Measurements from ENCODE around the gene DCLK1. TPM values are rescaled to one million over a fixed set of nuclear protein-coding genes. Genes with fewer than 3 reads are reported as not detected.

The DCLK1 gene
- total RNA-seq, 1 donor from 2014 or later, result 2.2 TPM

DNA sequence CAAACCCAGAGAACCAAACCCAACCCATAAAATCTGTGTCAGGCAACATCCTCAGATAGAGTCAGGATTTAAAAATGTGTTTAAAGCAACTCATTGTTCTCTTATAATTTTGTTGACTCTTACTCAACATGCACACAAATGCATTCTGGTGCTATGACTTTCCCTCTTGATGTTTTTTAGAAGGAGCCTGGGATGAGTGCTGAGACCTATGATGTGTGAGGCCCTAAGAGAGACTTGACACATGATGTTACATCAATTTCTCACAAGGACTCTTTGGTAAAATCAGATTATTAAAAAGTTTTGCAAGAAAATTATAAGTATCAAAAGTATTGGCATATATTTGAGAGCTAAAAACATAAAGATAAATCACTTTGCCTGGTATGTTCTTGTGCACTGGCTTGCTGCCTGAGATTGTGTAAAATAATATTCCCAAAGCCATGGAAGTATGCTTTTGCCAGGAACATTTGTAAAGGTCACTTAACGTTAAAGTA, 173.9 kb downstream of the DCLK1 start:
- no peak for DNase-seq (ENCODE audit: extremely low read depth, low read depth, low spot score)

GRCh38 chr13:35956074-35956473, 175.1 kb downstream of the DCLK1 start:
- DNase-seq (ENCODE audit: extremely low read depth, low read depth, low spot score), result no peak

- no peak for DNase-seq (ENCODE audit: extremely low read depth, low read depth, low spot score)
Observed at GRCh38 chr13:35954207-35954560, 177.0 kb downstream of the DCLK1 start.

DNA sequence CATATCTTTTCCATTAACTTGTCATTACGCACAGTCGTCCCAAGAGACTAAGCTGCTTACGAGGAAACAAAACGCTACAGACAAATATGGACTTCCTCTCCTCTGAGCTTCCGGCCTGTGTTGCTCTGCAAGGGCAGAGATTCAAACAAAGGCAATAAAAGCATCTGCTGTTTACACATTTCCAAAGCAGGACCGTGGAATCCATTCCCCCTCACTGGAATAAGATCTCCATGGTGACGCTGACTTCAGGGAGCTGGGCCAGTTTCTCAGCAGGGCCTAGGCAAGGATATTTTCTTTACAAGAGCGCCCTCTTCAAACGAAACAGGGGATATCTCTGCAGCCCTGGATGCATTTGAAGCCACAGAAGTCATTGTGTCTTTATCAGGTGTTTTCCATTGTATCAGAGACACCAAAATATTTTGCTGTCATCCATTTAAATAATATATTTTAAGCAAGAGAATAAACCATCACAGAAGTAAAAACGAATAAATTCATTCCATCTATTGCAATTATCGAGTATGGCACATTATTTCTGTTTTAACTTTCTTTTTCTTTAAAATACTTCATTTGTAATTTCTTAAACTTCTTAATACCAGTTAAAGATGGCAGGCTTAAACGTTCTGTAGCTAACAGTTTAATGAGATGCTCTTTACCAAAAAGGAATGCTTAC, 177.5 kb downstream of the DCLK1 start:
- DNase-seq (ENCODE audit: extremely low read depth, low read depth, low spot score), result peak; percentile 84

- no peak for DNase-seq (ENCODE audit: extremely low read depth, low read depth, low spot score)
Observed at GRCh38 chr13:35947315-35947714, 183.9 kb downstream of the DCLK1 start.

GRCh38 chr13:35945368-35945767, 185.8 kb downstream of the DCLK1 start:
- DNase-seq (ENCODE audit: extremely low read depth, low read depth, low spot score), result no peak

- no peak for DNase-seq (ENCODE audit: extremely low read depth, low read depth, low spot score)
Observed at GRCh38 chr13:35941374-35941773, 189.8 kb downstream of the DCLK1 start.

DNA sequence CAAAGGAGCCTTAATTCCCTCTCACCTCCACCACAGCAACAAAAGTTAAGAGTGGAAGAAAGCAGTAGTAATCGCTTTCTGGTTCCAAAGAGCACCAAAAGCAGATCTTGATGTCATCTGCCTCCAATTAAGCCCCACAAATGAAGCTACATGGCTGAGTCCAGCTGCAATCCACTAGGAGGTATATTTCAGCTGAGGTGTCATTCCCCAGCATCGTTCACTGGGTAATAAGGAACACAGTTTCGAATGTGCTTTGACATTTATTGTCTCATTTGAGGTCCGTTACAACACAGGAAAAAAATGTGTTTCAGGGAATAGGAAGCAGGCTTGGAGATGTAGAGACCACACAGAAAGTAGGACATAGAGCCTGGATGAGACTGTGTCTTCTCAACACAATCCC, 190.4 kb downstream of the DCLK1 start:
- no peak for DNase-seq (ENCODE audit: extremely low read depth, low read depth, low spot score)

GRCh38 chr13:35936246-35936978, 194.8 kb downstream of the DCLK1 start:
- DNase-seq (ENCODE audit: extremely low read depth, low read depth, low spot score), result no peak

DNA sequence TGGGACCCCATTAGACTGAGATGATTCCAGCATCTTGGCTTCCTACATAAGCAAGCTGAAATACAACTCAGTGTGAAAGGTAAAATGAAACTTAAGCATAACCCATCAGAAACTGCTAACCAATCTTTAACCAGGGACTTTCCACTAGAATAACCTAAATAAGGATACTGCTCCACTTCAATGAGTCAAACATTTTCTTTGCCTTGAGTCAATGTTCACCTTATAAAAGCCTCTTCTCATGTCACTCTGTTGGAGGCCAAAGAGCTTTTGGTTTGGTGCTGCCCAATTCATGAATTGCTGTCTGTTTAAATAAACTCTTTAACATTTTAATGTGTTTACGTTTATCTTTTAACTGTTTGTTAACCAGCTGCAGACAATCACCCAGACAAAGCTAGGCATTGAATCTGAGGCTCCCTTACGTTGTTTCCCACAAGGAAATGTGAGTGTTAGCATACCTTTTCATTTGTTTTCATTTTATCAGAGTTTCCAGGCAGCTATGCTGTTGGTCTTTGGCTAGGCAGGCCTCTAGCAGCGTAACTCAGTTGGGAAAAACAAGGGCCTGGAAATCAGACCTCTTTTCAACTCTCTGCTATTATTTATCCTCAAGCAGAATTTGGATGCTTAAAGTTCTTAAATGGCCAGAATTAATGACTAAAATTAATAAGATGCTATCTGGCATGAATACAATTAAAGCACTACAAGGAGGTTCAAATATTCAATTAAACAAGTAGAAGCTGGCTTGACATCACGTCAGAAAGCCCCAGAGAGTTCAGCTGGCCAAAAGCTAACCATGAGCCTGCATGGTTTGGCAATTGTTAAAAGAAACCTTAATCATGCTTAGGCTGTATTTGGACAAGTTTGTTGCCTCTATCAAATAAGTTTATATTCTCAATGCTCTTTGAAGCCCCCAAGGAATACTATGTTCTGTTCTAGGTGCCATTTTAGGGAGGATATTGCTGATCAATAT, 200.2 kb downstream of the DCLK1 start:
- no peak for DNase-seq (ENCODE audit: extremely low read depth, low read depth, low spot score)

GRCh38 chr13:35927567-35928021, 203.6 kb downstream of the DCLK1 start:
- DNase-seq (ENCODE audit: extremely low read depth, low read depth, low spot score), result no peak

DNA sequence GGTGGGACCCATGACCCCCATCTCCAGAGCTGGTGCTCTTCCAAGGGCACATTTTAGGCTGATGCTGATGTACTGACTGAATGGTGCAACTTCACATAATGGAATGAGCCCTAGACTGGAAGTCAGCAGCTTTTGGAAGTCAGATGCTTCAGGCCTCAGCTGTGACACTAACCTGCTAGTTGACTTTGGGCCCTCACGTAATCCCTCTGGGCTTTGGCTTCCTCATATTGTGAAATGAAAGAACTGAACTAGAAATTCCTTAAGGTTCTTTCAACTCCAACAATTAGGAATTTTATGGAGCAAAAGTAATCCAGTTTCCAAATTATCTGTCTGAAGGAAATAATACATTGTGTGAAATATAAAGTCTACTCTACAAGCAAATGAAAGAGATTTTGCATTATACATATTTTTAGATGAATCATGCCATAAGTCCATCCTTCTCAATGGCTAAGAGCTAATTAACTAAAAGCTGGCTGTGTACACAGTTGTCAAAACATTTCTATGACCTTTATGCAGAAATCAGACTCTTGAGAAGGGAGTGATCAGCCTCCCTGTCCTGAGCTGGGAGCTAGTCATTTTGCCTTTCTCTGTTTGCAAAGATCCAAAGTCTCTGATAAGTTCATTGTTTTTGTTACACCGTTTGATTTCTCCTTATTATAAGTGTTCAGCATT, 204.2 kb downstream of the DCLK1 start:
- DNase-seq (ENCODE audit: extremely low read depth, low read depth, low spot score), result no peak

GRCh38 chr13:35925669-35926068, 205.5 kb downstream of the DCLK1 start:
- no peak for DNase-seq (ENCODE audit: extremely low read depth, low read depth, low spot score)

GRCh38 chr13:35923347-35923746, 207.8 kb downstream of the DCLK1 start:
- DNase-seq (ENCODE audit: extremely low read depth, low read depth, low spot score), result no peak

DNA sequence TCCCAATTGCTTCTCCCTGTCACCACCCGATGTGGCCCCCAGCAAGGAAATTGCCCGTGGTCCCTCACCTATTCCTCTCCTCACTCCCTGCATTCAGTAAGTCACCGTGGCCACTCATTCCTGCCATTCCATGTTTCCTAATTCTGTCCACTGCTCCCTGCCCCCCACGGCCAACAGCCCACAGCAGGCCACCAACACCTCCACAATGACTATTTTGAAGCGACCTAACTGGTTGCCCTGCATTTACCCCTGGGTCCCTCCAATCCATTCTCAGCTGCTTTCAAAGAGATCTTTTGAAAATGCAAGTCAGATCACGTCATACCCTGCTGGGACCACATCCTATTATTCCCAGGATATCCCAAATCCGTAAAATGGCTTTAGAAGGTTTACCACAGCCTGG, 210.4 kb downstream of the DCLK1 start:
- no peak for DNase-seq (ENCODE audit: extremely low read depth, low read depth, low spot score)

DNA sequence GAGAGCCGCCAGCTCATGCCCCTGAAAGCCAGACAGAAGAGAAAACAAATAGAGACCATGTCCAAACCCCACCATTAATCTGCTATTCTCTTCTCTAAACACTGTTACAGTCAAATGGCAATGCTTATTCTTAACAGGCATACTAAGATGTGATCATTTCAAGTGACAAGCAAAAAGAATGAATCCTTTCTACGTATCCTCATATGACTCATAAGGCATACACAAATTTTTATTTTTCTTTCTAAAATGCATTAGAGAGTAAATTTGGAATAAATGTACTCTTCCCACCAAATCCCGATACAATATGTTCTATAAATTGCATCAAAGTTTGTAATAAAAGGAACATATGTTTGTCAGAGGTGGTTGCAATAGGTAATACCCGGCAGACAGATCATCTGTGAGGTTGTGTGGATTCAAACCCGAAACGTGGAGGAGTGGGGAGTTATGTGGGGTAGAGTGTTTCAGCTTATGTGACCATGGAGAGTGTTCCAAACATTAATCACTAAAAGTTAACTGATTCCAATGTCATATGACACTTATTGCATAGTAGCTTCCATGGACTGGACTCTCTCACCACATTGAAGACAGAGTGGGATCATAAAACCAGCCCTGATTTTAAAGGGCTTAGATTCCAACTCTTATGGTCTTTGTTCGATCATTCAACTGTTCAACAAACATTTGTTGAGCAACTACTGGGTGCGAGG, 213.1 kb downstream of the DCLK1 start:
- no peak for DNase-seq (ENCODE audit: extremely low read depth, low read depth, low spot score)

DNA sequence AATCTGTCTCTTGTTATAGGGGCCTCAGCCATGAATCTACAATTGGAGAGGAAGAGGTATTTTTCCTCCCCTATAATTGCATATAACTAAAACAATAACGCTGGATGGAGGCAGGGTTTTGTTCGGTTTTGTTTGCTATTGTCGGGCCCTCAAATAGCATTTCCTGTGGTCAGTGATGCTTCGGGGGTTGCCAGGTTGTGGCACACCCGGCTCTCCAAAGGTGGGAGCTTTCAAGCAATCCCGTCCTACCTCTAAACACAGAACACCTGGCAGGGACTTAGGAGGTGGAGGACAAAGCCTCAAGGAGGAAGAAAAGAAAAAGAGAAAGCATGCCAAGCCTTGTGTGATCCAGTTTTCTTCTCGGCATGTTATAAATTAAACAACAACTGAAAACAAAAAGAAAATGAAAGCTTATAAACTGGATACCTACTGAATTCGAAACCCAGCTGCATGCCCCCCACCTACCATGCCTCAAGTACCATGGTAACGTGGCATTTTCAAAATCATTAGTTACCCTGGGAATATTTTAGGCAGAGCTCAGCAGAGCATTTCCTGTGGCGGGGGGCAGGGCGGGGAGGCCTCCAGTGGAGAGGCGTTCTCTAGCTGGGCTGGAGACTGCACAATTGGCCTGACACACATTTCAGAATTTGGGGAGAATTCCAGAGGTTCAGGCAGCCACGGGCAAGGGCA, 213.8 kb downstream of the DCLK1 start:
- no peak for DNase-seq (ENCODE audit: extremely low read depth, low read depth, low spot score)

DNA sequence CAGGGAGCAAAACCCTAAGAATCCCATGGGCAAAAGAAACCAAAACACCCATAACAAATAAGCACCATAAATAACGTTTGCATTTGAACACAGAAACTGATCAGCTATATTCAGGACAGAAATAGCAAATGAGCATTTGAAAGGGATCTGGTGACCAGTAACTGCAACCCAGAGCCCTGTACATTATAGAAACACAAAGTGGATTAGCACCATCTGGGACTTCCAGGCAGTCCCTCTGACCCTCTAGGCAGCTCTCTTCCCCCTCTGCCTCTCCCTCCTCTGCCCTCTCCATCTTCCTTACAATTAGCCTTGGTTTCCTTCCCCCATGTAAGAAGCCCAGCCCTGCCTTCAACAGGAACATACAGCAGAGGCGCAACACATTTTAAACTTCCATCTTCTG, 215.0 kb downstream of the DCLK1 start:
- DNase-seq (ENCODE audit: extremely low read depth, low read depth, low spot score), result no peak

DNA sequence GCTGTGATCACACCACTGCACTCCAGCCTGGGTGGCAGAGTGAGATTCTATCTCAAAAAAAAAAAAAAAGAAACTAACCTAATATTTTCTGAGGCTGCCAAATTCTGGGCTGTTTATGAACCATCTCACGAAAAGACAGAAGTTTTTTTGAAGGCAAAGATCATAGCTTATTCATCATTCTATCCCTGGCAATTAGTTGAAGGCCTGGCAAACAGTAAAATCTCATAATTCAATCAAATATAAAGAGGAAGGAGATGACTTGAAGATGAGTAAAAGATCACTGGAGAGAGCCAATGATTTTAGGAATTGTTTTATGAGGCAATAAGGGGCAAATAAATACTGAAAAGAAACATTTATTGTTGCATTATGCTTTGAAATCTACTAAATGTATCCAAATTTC, 216.5 kb downstream of the DCLK1 start:
- DNase-seq (ENCODE audit: extremely low read depth, low read depth, low spot score), result no peak
